ENCODE measurements around the gene NTMT1.

DNA sequence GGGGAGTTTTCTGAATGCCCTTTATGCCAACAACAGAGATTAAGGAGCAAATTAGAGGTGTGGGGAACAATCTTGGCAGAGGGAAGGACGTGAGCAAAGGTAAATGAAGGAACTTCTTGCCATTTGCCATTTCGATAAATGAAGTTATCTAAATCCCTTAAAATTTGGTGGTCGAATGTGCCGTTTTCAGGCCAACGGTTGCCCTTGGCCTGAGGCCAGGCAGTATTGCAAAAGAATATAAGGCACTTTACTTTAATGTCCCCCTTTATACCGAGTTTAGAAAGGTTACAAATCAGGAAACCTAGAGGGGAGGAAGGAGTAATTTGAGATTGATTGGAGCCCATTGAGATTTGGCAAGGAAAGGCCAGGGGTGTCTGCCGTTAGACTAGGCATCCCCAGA lies 31.3 kb upstream of the NTMT1 start:
- TF ChIP-seq POLR2A (IDR thresholded peaks at IDR 0.05; ENCODE audit: low read length), result no peak
- TF ChIP-seq, protein P1, sequence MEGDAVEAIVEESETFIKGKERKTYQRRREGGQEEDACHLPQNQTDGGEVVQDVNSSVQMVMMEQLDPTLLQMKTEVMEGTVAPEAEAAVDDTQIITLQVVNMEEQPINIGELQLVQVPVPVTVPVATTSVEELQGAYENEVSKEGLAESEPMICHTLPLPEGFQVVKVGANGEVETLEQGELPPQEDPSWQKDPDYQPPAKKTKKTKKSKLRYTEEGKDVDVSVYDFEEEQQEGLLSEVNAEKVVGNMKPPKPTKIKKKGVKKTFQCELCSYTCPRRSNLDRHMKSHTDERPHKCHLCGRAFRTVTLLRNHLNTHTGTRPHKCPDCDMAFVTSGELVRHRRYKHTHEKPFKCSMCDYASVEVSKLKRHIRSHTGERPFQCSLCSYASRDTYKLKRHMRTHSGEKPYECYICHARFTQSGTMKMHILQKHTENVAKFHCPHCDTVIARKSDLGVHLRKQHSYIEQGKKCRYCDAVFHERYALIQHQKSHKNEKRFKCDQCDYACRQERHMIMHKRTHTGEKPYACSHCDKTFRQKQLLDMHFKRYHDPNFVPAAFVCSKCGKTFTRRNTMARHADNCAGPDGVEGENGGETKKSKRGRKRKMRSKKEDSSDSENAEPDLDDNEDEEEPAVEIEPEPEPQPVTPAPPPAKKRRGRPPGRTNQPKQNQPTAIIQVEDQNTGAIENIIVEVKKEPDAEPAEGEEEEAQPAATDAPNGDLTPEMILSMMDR (IDR thresholded peaks at IDR 0.05), result no peak
- no peak for TF ChIP-seq NR3C1 (IDR thresholded peaks at IDR 0.05)
- no peak for TF ChIP-seq SMC3 (IDR thresholded peaks at IDR 0.05)
- no peak for TF ChIP-seq KDM1A (IDR thresholded peaks at IDR 0.05; ENCODE audit: low read depth)
- TF ChIP-seq, protein P2, sequence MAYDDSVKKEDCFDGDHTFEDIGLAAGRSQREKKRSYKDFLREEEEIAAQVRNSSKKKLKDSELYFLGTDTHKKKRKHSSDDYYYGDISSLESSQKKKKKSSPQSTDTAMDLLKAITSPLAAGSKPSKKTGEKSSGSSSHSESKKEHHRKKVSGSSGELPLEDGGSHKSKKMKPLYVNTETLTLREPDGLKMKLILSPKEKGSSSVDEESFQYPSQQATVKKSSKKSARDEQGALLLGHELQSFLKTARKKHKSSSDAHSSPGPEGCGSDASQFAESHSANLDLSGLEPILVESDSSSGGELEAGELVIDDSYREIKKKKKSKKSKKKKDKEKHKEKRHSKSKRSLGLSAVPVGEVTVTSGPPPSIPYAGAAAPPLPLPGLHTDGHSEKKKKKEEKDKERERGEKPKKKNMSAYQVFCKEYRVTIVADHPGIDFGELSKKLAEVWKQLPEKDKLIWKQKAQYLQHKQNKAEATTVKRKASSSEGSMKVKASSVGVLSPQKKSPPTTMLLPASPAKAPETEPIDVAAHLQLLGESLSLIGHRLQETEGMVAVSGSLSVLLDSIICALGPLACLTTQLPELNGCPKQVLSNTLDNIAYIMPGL (CRISPR knock-in tag; IDR thresholded peaks at IDR 0.05; ENCODE audit: borderline replicate concordance), result no peak
- TF ChIP-seq CHD2 (IDR thresholded peaks at IDR 0.05; ENCODE audit: low read length, partially characterized antibody), result no peak
- TF ChIP-seq CBX8 (IDR thresholded peaks at IDR 0.05), result no peak
- TF ChIP-seq MAFK (IDR thresholded peaks at IDR 0.05; ENCODE audit: partially characterized antibody), result no peak
- TF ChIP-seq, protein P3, sequence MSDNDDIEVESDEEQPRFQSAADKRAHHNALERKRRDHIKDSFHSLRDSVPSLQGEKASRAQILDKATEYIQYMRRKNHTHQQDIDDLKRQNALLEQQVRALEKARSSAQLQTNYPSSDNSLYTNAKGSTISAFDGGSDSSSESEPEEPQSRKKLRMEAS (IDR thresholded peaks at IDR 0.05), result no peak
- TF ChIP-seq, protein P4, sequence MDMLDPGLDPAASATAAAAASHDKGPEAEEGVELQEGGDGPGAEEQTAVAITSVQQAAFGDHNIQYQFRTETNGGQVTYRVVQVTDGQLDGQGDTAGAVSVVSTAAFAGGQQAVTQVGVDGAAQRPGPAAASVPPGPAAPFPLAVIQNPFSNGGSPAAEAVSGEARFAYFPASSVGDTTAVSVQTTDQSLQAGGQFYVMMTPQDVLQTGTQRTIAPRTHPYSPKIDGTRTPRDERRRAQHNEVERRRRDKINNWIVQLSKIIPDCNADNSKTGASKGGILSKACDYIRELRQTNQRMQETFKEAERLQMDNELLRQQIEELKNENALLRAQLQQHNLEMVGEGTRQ (IDR thresholded peaks at IDR 0.05), result no peak
- TF ChIP-seq, protein P5, sequence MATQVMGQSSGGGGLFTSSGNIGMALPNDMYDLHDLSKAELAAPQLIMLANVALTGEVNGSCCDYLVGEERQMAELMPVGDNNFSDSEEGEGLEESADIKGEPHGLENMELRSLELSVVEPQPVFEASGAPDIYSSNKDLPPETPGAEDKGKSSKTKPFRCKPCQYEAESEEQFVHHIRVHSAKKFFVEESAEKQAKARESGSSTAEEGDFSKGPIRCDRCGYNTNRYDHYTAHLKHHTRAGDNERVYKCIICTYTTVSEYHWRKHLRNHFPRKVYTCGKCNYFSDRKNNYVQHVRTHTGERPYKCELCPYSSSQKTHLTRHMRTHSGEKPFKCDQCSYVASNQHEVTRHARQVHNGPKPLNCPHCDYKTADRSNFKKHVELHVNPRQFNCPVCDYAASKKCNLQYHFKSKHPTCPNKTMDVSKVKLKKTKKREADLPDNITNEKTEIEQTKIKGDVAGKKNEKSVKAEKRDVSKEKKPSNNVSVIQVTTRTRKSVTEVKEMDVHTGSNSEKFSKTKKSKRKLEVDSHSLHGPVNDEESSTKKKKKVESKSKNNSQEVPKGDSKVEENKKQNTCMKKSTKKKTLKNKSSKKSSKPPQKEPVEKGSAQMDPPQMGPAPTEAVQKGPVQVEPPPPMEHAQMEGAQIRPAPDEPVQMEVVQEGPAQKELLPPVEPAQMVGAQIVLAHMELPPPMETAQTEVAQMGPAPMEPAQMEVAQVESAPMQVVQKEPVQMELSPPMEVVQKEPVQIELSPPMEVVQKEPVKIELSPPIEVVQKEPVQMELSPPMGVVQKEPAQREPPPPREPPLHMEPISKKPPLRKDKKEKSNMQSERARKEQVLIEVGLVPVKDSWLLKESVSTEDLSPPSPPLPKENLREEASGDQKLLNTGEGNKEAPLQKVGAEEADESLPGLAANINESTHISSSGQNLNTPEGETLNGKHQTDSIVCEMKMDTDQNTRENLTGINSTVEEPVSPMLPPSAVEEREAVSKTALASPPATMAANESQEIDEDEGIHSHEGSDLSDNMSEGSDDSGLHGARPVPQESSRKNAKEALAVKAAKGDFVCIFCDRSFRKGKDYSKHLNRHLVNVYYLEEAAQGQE (IDR thresholded peaks at IDR 0.05), result no peak
- TF ChIP-seq EP300 (IDR thresholded peaks at IDR 0.05), result no peak
- TF ChIP-seq NFE2L2 (conservative IDR thresholded peaks at IDR 0.05; ENCODE audit: low read length), result no peak

All from A549 (cell line).